Kidney (tissue), 14 donors: ENCODE measurements around the gene ALK. TPM values are rescaled to one million over a fixed set of nuclear protein-coding genes. Genes with fewer than 3 reads are reported as not detected.

Source experiments
- DNase-seq, 5 donors: peaks; one replicate each; pipeline ENCODE4 v3.0.0-alpha.2; 2013 to 2020
- FAIRE-seq: peaks from 2 replicates; lab custom pipeline; 2012; peaks lifted over from hg19 to GRCh38; lab: Jason Lieb, UNC
- H3K27ac ChIP-seq, 2 donors: one replicate each; pipeline ENCODE4 v1.7.0; 2013; ENCODE audit warnings: low read depth in 2 of 2, low read length in 2 of 2, inconsistent platforms in 1 of 2
- H3K27me3 ChIP-seq: one replicate; pipeline ENCODE4 v1.7.1; 2013; ENCODE audit warnings: low read length, inconsistent platforms; ENCODE audit not compliant: control insufficient read depth, insufficient read depth
- H3K36me3 ChIP-seq, 3 donors: one replicate each; pipeline versions ENCODE4 v1.7.0 to v1.7.1; 2013; ENCODE audit warnings: low read length in 3 of 3, control low read depth in 1 of 3, inconsistent platforms in 1 of 3; ENCODE audit not compliant: insufficient read depth in 3 of 3, control insufficient read depth in 2 of 3
- H3K4me1 ChIP-seq, 3 donors: one replicate each; pipeline versions ENCODE4 v1.7.0 to v1.7.1; 2013; ENCODE audit warnings: low read length in 3 of 3, inconsistent platforms in 1 of 3, low read depth in 1 of 3; ENCODE audit not compliant: control insufficient read depth in 2 of 3, insufficient read depth in 2 of 3
- H3K4me3 ChIP-seq, 3 donors: one replicate each; pipeline versions ENCODE4 v1.7.0 to v1.8.1; 2013; ENCODE audit warnings: low read length in 3 of 3, control low read depth in 1 of 3, inconsistent platforms in 1 of 3
- H3K9ac ChIP-seq, 3 donors: one replicate each; pipeline versions ENCODE4 v1.7.0 to v1.7.1; 2013; ENCODE audit warnings: low read length in 3 of 3, control low read depth in 1 of 3, inconsistent platforms in 1 of 3
- H3K9me3 ChIP-seq, 3 donors: one replicate each; pipeline versions ENCODE4 v1.7.0 to v1.7.1; 2013; ENCODE audit warnings: low read length in 3 of 3, control low read depth in 1 of 3, inconsistent platforms in 1 of 3; ENCODE audit not compliant: control insufficient read depth in 2 of 3, insufficient read depth in 1 of 3
- CTCF ChIP-seq: IDR thresholded peaks from 3 replicates; pipeline ENCODE4 v1.5.1; 2012; ENCODE audit warnings: mild to moderate bottlenecking, moderate library complexity, borderline replicate concordance; ENCODE audit not compliant: insufficient read depth; ENCODE audit errors: extremely low read depth
- intact Hi-C: fragments of 100-400 bp; cut with DNase I; formaldehyde crosslinking; loops from one replicate; pipeline ENCODE4 v1.11.1; 2022
- polyA plus RNA-seq: library from polyadenylated mRNA; stranded (reverse); fragments of 350-450 nt; fragmentation: Illumina TruSeq; extraction: RNeasy Lipid Tissue Mini Kit (QIAGEN cat#74804); gene quantifications from one replicate; pipeline ENCODE4 v1.2.3, GENCODE V29; 2014; ENCODE audit warnings: low read depth, low replicate concordance; ENCODE audit not compliant: insufficient read depth
- total RNA-seq: library from RNA; stranded (reverse); fragmentation: NEBNext Ultra II Directional; extraction: Animal tissue kit (Norgen Biotek cat#: 25700); gene quantifications from one replicate; pipeline ENCODE4 v1.2.1, GENCODE V29; 2021
- donor health status: control.
- donor health status: control.
- donor health status: control.
- donor health status: control.
- donor health status: control.
- donor health status: DM: yes; HTN: yes; CAD: no.
- donor health status: Normal renal cell carcinoma (clear cell type).

ALK gene
- total and polyA plus RNA-seq, 2 donors from 2014 or later: 0.13 TPM; not detected in 1

- no peak overlapping the region for H3K27ac ChIP-seq
- no peak overlapping the region for H3K9ac ChIP-seq
- H3K9me3 ChIP-seq: no peaks in the 10 kb centered on the region
- no peaks in the 10 kb centered on the region for H3K27me3 ChIP-seq
- no peaks in the 10 kb centered on the region for H3K4me1 ChIP-seq
- TF ChIP-seq CTCF: no peak
- no peak overlapping the region for H3K4me3 ChIP-seq
- DNase-seq: no peak
- FAIRE-seq: no peak
- H3K36me3 ChIP-seq: no peaks in the 10 kb centered on the region
- intact Hi-C loops: no loop called here
Observed at GRCh38 chr2:29345236-29345635, 576.1 kb downstream of the ALK start.

- no peaks in the 10 kb centered on the region for H3K27me3 ChIP-seq
- no peak for DNase-seq
- H3K4me3 ChIP-seq: no peak overlapping the region
- TF ChIP-seq CTCF: no peak
- FAIRE-seq: no peak
- H3K36me3 ChIP-seq: no peaks in the 10 kb centered on the region
- no peak overlapping the region for H3K9ac ChIP-seq
- no peak overlapping the region for H3K27ac ChIP-seq
- no peaks in the 10 kb centered on the region for H3K4me1 ChIP-seq
- no peaks in the 10 kb centered on the region for H3K9me3 ChIP-seq
- intact Hi-C loops: no loop called here
Observed at GRCh38 chr2:29343830-29344229, 577.6 kb downstream of the ALK start.

GRCh38 chr2:29336341-29337241, 584.8 kb downstream of the ALK start:
- TF ChIP-seq CTCF: no peak
- intact Hi-C loops: no loop called here
- Histone ChIP-seq H3K4me3 (no peak overlapping the region), H3K4me1 (no peaks in the 10 kb centered on the region), H3K9me3 (no peaks in the 10 kb centered on the region), H3K36me3 (no peaks in the 10 kb centered on the region), H3K27ac (no peak overlapping the region), H3K9ac (no peak overlapping the region), H3K27me3 (no peaks in the 10 kb centered on the region)
- FAIRE-seq (no peak), DNase-seq (peak in 4 of 5 donors; percentile 75 to 94 (median 86))
